Pancreas (tissue), 10 donors: Measurements from ENCODE around the gene PTH2R. TPM values are rescaled to one million over a fixed set of nuclear protein-coding genes. Genes with fewer than 3 reads are reported as not detected.

Experiments used
- ATAC-seq, 4 donors: fragments of 200-7000 bp; cut with Tn5 transposase; one replicate each; pipeline versions ENCODE4 v1.8.0 to v1.9.1; 2020; ENCODE audit warnings: mild to moderate bottlenecking in 4 of 4, moderate library complexity in 4 of 4
- DNase-seq, 6 donors: peaks; one replicate each; pipeline ENCODE4 v3.0.0-alpha.2; 2020
- FAIRE-seq: peaks from 2 replicates; lab custom pipeline; 2012; peaks lifted over from hg19 to GRCh38; lab: Jason Lieb, UNC
- H3K27ac ChIP-seq, 4 donors: fragments of 200-600 bp; sonication (generic); 1 replicate in 3 of 4; 2 replicates in 1 of 4; pipeline versions ENCODE4 v1.5.0 to v1.8.0; 2020
- H3K27me3 ChIP-seq, 4 donors: fragments of 200-600 bp; one replicate each; pipeline ENCODE4 v1.8.0; 2021
- H3K36me3 ChIP-seq, 3 donors: fragments of 200-600 bp; sonication (generic) in 1 of 3; one replicate each; pipeline versions ENCODE4 v1.5.0 to v1.8.0; 2020 to 2021
- H3K4me1 ChIP-seq, 3 donors: fragments of 200-600 bp; one replicate each; pipeline ENCODE4 v1.8.0; 2021
- H3K4me3 ChIP-seq, 4 donors: fragments of 200-600 bp; sonication (generic) in 2 of 4; one replicate each; pipeline versions ENCODE4 v1.5.0 to v1.8.0; 2020 to 2021
- H3K9me3 ChIP-seq, 4 donors: fragments of 200-600 bp; one replicate each; pipeline ENCODE4 v1.8.0; 2021
- WGBS, 2 donors: extraction: QIAGEN DNeasy Blood & Tissue Kit; methylation state at CpG; one replicate each; pipeline ENCODE4 v1.1.7; 2013; 5-methylcytosine and 5-hydroxymethylcytosine counted together
- intact Hi-C, 3 donors: fragments of 100-400 bp; cut with DNase I; formaldehyde crosslinking; loops; one replicate each; pipeline versions ENCODE4 v1.11.1 to v1.14.2; 2022
- polyA plus RNA-seq, 2 donors: library from polyadenylated mRNA; stranded (reverse); fragments of 200-250 nt; gene quantifications; one replicate each; pipeline ENCODE4 v1.2.3, GENCODE V29; 2013
- total RNA-seq, 6 donors: library from RNA; stranded (reverse); fragmentation: NEBNext Ultra II Directional in 4 of 6; extraction: Animal tissue kit (Norgen Biotek cat#: 25700) in 4 of 6; gene quantifications; one replicate each; pipeline versions ENCODE4 v1.2.1 to v1.2.4, GENCODE V29; 2021 to 2023
- TF ChIP-seq, protein P1 (sequence below), 4 donors: fragments of 200-600 bp; sonication (generic) in 3 of 4; IDR thresholded peaks; one replicate each; pipeline versions ENCODE4 v1.5.0 to v1.8.0; 2021; ENCODE audit warnings: antibody characterized with exemption in 4 of 4
- donor health status: healthy with polysubstance abuse.
- donor health status: DM: no; HTN: no; CAD: no; lungs with moderate emphysema.
- donor health status: DM: no; HTN: no; CAD: no.
- donor health status: control.
- donor health status: control.
- donor health status: Bipolar disorder and iron deficiency.
- donor health status: DM: yes; HTN: yes; CAD: no.
- donor health status: DM: no; HTN: no; CAD: no.
- donor health status: DM: no; HTN: no; CAD: no.
- donor health status: DM: yes; HTN: yes; CAD: no.

PTH2R gene
- total and polyA plus RNA-seq, 8 donors, result 0.19 to 1.5 (median 0.48) TPM

DNA sequence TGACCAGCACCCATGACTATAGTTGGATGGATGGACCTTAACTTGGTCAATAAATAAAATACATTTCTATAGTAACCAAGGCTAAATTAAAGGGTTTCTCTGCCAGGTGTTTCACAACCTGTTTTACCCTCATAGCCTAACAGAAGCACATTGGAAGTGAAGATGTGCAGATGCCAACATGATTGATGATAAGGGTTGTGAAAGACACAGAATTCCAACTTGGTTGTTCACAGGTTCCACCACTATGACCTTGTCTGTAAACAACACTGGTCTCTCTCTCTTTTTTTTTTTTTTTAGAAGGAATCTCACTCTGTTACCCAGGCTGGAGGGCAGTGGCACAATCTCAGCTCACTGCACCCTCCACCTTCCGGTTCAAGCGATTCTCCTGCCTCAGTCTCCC, 37.5 kb upstream of the PTH2R start:
- DNase-seq (no peak), ATAC-seq (peak in 1 of 4 donors; percentile 17), FAIRE-seq (no peak)
- Histone ChIP-seq H3K4me1 (peaks cover 0 to 7% (median 0%) of the 10 kb centered on the region in 3 donors), H3K27me3 (no peaks in the 10 kb centered on the region), H3K27ac (no peak overlapping the region), H3K9me3 (no peaks in the 10 kb centered on the region), H3K4me3 (no peak overlapping the region), H3K36me3 (no peaks in the 10 kb centered on the region)
- TF ChIP-seq, protein P1, sequence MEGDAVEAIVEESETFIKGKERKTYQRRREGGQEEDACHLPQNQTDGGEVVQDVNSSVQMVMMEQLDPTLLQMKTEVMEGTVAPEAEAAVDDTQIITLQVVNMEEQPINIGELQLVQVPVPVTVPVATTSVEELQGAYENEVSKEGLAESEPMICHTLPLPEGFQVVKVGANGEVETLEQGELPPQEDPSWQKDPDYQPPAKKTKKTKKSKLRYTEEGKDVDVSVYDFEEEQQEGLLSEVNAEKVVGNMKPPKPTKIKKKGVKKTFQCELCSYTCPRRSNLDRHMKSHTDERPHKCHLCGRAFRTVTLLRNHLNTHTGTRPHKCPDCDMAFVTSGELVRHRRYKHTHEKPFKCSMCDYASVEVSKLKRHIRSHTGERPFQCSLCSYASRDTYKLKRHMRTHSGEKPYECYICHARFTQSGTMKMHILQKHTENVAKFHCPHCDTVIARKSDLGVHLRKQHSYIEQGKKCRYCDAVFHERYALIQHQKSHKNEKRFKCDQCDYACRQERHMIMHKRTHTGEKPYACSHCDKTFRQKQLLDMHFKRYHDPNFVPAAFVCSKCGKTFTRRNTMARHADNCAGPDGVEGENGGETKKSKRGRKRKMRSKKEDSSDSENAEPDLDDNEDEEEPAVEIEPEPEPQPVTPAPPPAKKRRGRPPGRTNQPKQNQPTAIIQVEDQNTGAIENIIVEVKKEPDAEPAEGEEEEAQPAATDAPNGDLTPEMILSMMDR (IDR thresholded peaks at IDR 0.05), result no peak
- intact Hi-C loops, result no loop called here
- 98 to 100% methylated on average over 2 of the region's 2 CpGs for WGBS, 2 donors

DNA sequence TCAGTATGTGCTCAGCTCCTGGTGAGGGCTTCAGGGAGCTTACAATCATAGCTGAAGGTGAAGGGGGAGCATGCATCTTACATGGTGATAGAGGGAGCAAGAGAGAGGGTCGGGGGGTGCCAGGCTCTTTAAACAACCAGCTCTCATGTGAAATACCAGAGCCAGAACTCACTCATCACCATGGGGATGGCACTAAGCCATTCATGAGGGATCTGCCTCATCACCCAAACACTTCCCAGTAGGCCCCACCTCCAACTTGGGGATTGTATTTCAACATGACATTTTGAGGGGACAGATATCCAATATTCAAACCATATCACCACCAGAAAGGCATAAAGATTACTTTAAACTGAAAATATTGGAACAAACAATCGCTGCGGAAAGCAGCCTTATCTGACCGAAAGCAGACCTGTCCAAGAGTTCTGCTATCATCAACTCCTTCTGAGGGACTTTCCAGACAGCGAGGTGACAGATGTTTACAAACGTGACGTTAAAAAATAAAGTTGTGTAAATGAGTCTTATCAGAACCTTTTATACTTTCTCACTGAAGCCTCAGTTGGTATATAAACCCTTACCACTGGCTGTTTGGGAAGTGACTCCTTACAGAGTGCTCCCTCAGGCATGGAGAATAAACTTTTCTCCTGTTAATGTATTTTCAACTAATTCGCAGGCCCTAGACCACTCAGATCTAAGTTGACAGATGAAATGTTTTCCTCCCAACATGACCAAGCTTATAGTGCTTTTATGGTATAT, 35.5 kb upstream of the PTH2R start:
- intact Hi-C loops, result no loop called here
- peaks cover 0 to 7% (median 0%) of the 10 kb centered on the region in 3 donors for H3K4me1 ChIP-seq
- DNase-seq (no peak), ATAC-seq (peak in 3 of 4 donors; percentile 30 to 66 (median 35)), FAIRE-seq (no peak)
- no peaks in the 10 kb centered on the region for H3K9me3 ChIP-seq
- H3K27me3 ChIP-seq, result no peaks in the 10 kb centered on the region
- TF ChIP-seq, protein P1 (IDR thresholded peaks at IDR 0.05), result no peak
- 37 to 42% methylated on average over 8 of the region's 8 CpGs for WGBS, 2 donors
- no peaks in the 10 kb centered on the region for H3K36me3 ChIP-seq
- H3K27ac ChIP-seq, result no peak overlapping the region
- no peak overlapping the region for H3K4me3 ChIP-seq

DNA sequence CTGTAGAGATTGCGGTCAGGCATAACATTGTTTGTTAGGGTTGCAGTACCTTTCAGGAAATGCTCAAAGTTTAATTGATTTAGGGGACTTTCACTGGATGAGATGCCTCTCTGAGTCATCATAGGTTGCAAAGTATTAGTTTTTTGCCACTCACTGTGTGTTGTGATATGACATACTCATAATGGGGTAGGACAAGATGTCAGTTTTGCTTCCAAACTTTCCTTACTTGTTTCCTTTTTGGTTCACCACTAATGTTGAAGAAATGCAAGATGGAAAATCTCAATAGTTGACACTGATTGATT, 35.0 kb upstream of the PTH2R start:
- no peaks in the 10 kb centered on the region for H3K36me3 ChIP-seq
- H3K27me3 ChIP-seq, result no peaks in the 10 kb centered on the region
- H3K27ac ChIP-seq, result no peak overlapping the region
- TF ChIP-seq, protein P1 (IDR thresholded peaks at IDR 0.05), result no peak
- H3K9me3 ChIP-seq, result no peaks in the 10 kb centered on the region
- no peak for DNase-seq
- ATAC-seq, result peak in 2 of 4 donors; percentile 43 to 49
- no peak overlapping the region for H3K4me3 ChIP-seq
- intact Hi-C loops, result no loop called here
- peaks cover 0 to 7% (median 0%) of the 10 kb centered on the region in 3 donors for H3K4me1 ChIP-seq
- WGBS, 2 donors, result 44 to 96% methylated on average over 1 of the region's 1 CpG
- FAIRE-seq, result no peak

DNA sequence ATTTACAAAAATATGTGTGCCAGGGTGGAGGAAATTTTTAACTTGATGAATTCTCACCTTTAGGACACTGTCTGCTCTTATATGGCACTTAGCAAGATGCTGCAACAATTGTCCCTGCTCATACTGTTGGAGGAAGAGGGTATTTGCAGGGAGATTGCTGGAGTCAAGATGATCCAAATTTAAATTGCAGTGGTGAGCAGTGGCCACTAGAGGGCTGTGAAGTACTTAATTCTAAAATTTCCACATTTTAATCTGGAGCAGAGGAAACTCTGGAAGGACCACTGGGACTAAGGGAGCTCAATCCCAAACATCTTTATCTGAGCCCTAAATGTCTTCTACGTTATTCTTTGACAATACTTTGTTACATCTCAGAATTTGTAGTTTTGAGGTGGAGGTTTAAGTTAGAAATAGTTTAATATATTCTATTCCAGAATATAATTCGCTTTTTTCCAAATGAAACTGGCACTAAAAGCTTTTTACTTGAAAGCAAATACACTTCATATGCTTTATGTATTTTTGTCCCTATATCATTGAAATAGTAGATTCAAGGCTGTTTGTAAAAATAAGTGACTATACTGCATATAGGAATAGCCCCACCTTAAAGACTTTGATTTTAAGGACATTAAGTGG, 33.0 kb upstream of the PTH2R start:
- no peak overlapping the region for H3K4me3 ChIP-seq
- FAIRE-seq (no peak), DNase-seq (peak in 1 of 6 donors; percentile 56), ATAC-seq (peak in 3 of 4 donors; percentile 76 to 85 (median 81))
- no peak overlapping the region for H3K27ac ChIP-seq
- H3K4me1 ChIP-seq, result peaks cover 0 to 7% (median 0%) of the 10 kb centered on the region in 3 donors
- no peaks in the 10 kb centered on the region for H3K9me3 ChIP-seq
- TF ChIP-seq, protein P1 (IDR thresholded peaks at IDR 0.05), result peak; percentile 54 to 82 (median 80)
- intact Hi-C loops, result no loop called here
- no peaks in the 10 kb centered on the region for H3K36me3 ChIP-seq
- 47 to 49% methylated on average over 2 of the region's 2 CpGs for WGBS, 2 donors
- no peaks in the 10 kb centered on the region for H3K27me3 ChIP-seq
